ENCODE measurements around the gene FOLR1. TPM values are rescaled to one million over a fixed set of nuclear protein-coding genes. Genes with fewer than 3 reads are reported as not detected.
"Not testable (repeated sequence)": the region's sequence is repeated elsewhere in the genome, so short reads cannot be mapped to it uniquely, and the experiment has no call there.

Gene FOLR1
- not detected for total RNA-seq

- FAIRE-seq (no peak), DNase-seq (ENCODE audit: low spot score in 2 of 2) (no peak)
Observed at GRCh38 chr11:72191961-72192381, at the start of gene FOLR1. FOLR1 (plus strand) TSS chr11:72192140; CDS start chr11:72192174, 34 bp downstream.

GRCh38 chr11:72142543-72142942 is 49.4 kb upstream of the FOLR1 start:
- FAIRE-seq; DNase-seq (ENCODE audit: low spot score in 2 of 2): not testable (repeated sequence)

DNA sequence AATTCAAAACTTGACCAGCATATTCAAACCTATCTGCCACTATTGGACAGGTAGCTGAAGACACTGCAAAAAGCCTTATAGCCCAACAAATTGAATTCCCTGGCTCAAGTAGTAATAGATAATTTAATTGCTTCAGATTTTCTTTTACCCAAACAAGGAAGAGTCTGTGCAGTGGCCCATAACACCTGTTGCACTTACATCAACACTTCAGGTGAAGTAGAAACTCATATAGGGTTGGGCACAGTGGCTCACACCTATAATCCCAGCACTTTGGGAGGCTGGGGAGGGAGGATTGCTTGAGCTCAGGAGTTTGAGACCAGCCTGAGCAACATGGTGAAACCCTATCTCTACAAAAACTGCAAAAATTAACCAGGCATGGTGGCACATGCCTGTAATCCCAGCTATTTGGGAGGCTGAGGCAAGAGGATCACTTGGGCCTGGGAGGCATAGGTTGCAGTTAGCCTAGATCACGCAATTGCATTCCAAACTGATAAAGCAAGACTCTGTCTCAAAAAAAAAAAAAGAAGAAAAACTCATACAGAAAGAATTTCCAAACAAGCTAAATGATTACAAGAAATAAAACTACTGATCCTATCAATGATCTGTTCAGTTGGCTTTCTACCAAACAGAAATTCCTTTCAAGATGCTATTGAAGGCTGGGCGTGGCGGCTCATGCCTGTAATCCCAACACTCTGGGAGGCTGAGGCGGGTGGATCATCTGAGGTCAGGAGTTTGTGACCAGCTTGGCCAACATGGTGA is 47.0 kb upstream of the FOLR1 start:
- FAIRE-seq (no peak), DNase-seq (ENCODE audit: low spot score in 2 of 2) (no peak)

DNA sequence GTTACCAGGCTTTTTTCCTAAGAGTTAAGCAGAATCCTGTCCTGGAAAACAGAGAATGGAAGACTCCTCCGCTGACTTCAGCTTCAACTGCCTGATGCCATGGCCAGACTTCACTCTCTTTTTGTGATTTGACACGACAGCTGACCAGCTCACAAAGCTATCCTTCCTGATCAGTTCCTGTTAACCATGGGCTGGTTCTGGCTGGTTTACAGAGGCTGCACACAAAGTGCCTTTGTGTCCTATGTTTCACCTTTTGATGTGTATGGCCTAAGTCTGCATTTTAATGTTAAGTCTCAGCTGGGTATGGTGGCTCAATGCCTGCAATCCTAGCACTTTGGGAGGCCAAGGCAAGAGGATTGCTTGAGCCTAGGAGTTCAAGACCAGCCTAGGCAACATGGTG is 45.3 kb upstream of the FOLR1 start:
- FAIRE-seq (no peak), DNase-seq (ENCODE audit: low spot score in 2 of 2) (no peak)

- FAIRE-seq (no peak), DNase-seq (ENCODE audit: low spot score in 2 of 2) (no peak)
Observed at GRCh38 chr11:72150882-72151281, 41.1 kb upstream of the FOLR1 start.

DNA sequence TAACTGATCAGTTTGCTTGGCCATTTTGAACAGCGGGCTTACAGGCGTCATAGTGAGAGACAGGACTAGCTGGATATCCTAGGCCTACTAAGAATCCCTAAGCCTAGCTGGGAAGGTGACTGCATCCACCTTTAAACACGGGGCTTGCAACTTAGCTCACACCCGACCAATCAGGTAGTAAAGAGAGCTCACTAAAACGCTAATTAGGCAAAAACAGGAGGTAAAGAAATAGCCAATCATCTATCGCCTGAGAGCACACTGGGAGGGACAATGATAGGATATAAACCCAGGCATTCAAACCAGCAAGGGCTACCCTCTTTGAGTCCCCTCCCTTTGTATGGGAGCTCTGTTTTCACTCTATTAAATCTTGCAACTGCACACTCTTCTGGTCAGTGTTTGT is 38.1 kb upstream of the FOLR1 start:
- not testable (repeated sequence) for FAIRE-seq; DNase-seq (ENCODE audit: low spot score in 2 of 2)

GRCh38 chr11:72154816-72155215 is 37.1 kb upstream of the FOLR1 start:
- DNase-seq (ENCODE audit: low spot score in 2 of 2), result no peak
- FAIRE-seq, result no peak

DNA sequence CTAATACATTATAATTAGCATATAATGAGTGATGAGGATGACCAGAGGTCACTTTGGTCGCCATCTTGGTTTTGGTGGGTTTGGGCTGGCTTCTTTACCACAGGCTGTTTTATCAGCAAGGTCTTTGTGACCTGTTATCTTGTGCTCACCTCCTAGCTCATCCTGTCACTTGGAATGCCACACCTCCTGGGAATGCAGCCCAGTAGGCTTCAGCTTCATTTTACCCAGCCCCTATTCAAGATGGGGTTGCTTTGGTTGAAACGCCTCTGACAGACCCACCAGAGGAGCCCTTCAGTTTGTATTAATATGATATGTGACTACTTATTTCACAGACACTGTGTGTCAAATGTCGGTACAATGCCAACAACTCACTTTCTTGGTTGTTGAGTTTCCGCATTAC is 36.2 kb upstream of the FOLR1 start:
- no peak for FAIRE-seq

DNA sequence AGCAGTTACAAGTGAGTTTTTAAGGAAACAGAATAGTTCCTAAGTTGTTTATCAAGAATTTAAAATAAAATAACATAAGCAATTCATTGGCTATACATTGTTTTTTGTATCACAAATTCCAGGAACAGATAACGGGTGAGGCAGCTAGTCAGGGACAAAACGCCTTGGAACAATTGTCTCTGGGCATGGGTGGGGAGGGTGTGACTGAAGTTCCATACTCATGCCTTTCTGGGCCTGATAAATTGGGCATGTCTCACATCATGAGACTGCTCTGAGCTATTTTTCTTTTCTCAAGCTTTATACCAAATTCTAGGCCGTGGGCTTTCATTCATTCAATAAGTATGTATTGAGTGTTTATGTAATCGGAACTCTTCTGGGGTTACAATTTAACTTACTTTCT is 34.8 kb upstream of the FOLR1 start:
- DNase-seq (ENCODE audit: low spot score in 2 of 2), result no peak
- FAIRE-seq, result no peak

More for the DNA sequence above, 36.2 kb upstream of the FOLR1 start:
- no peak for DNase-seq (ENCODE audit: low spot score in 2 of 2)

DNA sequence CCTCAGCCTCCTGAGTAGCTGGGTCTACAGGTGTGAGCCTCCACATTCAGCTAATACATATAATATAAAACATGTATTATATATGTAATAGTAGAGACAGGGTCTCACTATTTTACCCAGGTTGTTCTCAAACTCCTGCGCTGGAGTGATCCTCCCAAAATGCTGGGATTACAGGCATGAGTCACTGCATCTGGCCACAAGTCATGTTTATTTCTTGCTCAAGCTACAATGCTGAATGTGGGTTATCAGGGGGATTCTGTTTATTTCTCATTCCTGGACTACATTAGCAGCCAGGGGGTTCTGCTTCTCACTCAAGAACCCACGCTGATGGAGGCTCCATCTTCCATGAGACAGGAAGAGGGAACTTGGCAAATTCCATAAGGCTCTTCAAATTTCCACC is 31.6 kb upstream of the FOLR1 start:
- FAIRE-seq (no peak), DNase-seq (ENCODE audit: low spot score in 2 of 2) (no peak)

DNA sequence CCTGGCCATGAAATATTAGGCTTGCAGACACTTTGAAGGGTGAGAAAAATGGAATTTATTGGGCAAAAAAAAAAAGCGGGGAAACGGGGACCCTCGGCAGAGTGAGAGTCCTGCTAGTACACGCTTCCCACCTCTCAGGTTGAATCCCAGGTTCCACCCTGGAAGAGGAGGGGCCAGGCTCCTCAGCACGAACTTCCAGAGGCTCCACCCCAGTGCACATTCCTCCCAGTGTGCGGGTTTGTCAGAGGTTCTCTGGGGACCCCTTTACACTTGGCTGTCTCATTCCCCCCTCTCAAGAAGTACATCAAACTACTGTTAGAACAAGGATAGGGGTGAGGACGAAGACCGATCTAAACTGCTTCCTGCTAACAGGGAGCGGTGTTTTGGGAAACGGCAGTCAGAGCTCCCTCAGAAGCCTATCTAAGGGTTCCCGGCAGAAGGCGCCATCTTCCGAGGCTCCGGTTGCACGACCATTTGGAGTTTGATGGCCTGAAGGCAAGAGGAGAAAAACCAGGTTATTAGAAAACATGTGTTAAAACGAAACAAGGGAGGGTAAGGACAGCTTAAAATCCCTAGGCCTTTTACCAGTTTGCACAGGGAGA is 28.9 kb upstream of the FOLR1 start:
- DNase-seq (ENCODE audit: low spot score in 2 of 2), result no peak
- FAIRE-seq, result no peak

GRCh38 chr11:72164187-72164586 is 27.8 kb upstream of the FOLR1 start:
- DNase-seq (ENCODE audit: low spot score in 2 of 2); FAIRE-seq: not testable (repeated sequence)

- FAIRE-seq; DNase-seq (ENCODE audit: low spot score in 2 of 2): not testable (repeated sequence)
Observed at GRCh38 chr11:72169046-72169555, 22.8 kb upstream of the FOLR1 start.

GRCh38 chr11:72169754-72170153 is 22.2 kb upstream of the FOLR1 start:
- FAIRE-seq; DNase-seq (ENCODE audit: low spot score in 2 of 2): not testable (repeated sequence)

DNA sequence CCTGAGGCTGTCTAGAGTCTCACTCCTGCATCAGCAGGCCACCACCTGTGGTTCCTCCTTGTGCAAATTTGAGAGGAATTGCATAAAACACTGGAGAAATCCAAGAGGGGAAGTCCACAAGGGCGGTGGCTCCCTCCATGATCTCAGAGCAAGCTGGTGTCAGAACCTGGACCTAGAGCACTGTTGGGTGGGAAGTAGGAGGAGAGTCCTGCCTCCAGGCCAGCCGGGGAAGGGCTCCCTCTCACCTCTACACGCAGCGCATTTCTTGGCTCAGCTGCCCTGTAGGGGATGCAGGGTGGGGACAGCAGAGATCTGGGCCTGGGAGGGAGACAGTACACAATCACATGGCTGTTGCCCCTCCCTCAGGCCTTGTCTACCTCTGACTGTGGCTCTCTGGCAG is 19.9 kb upstream of the FOLR1 start:
- not testable (repeated sequence) for FAIRE-seq

DNA sequence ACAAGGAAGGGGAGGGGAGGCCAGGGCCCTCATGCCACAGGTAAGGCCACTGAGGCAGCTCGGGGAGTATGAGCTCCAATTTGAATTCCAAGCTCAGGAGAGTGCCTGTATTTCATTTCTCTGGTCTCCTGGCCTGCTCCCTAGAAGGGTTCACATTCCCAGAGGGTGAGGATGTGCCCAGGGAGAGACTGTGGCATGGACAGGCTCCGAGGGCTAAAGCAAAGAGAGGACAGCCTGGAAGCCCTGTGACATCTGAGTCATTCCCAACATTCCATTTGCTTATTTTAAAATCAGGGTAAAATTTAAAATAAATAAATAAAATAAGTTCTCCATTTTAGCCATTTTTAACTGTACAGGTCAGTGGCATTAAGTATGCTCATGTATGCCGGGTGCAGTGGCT is 18.6 kb upstream of the FOLR1 start:
- FAIRE-seq (no peak), DNase-seq (ENCODE audit: low spot score in 2 of 2) (no peak)

More for the DNA sequence above, 19.9 kb upstream of the FOLR1 start:
- DNase-seq (ENCODE audit: low spot score in 2 of 2), result not testable (repeated sequence)

DNA sequence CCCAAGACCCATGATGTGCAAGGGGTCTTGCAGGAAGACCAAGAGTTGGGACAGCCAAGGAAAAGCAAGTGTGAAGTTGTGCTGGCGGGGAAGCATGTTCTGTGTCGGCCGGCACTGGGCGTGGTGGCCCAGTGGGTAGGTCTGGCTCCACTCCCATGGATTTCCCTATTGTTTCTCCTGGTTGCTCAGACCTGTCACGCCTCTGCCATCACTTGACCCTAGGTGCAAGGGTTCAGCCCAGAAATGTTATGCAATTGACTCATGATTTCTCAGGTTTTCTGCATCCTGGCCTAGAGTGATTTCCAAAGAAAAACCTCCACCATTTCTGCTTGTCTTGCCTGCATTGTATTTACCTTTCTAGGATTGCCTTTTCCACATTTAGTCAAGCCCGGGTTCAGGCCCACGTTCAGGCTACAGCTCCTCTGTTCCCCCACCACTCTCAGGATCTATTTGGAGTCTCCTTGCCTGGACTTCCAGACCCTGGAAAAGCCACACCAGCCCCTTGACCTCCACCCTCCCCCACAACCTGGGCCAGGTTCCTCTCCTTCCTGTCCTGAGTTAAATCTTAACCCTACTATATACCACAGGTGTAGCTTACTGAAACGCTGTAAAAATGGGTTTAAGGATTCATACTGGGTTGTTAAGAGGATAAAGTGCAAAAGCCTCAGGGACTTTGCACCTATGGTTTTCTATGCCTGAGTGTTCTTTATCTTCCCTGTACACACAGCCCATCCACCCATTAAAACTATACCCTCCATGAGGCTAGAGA is 17.5 kb upstream of the FOLR1 start:
- no peak for FAIRE-seq
- no peak for DNase-seq (ENCODE audit: low spot score in 2 of 2)

DNA sequence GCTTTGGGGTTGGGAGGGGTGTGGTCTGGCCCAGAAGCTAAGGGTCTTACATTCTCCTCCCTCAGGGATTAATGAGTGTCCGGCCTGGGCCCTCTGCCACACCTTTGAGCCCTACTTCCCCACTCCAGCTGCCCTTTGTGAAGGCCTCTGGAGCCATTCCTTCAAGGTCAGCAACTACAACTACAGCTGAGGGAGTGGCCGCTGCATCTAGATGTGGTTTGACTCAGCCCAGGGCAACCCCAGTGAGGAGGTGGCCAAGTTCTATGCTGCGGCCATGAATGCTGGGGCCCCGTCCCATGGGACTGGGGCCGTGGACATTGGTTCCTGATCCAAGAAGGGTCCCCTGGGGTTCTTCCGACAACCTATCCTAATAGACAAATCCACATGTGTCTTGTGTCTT is 14.3 kb upstream of the FOLR1 start:
- DNase-seq (ENCODE audit: low spot score in 2 of 2), result no peak
- FAIRE-seq, result no peak

DNA sequence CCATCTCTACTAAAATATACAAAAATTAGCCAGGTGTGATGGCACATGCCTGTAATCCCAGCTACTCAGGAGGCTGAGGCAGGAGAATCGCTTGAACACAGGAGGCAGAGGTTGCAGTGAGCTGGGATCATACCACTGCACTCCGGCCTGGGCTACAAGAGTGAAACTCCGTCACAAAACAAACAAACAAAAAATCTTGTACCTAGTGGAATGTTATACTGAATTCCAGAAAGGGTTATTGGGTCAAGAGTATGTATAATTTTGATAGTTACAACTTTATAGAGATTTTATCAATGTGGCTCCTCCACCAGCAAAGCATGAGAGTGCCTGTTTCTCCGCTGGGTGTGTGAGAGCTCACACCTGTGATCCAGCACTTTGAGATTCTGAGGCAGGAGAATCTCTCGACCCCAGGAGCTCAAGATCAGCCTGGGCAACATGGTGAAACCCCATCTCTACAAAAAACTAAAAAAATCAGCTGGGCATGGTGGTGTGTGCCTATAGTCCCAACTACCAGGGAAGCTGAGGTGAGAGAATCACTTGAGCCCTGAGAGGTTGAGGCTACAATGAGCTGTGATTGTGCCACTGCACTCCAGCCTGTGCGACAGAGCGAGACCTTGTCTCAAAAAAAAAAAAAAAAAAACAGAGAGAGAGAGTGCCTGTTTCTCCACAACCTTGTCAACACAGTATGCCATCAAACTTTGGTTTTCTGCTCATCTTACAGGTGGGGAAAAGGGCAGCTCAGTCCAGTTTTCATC is 12.7 kb upstream of the FOLR1 start:
- FAIRE-seq (no peak), DNase-seq (ENCODE audit: low spot score in 2 of 2) (no peak)

GRCh38 chr11:72179804-72180396 is 12.0 kb upstream of the FOLR1 start:
- FAIRE-seq (no peak), DNase-seq (ENCODE audit: low spot score in 2 of 2) (no peak)

All from frontal cortex (tissue), 4 donors.